Duodenal mucosa (tissue), 2 donors: Measurements from ENCODE around the gene TNNI3K.

Source experiments
- H3K27ac ChIP-seq: one replicate; pipeline ENCODE4 v1.7.0; 2013; ENCODE audit warnings: low read depth, low read length
- H3K27me3 ChIP-seq, 2 donors: one replicate each; pipeline ENCODE4 v1.7.0; 2013; ENCODE audit warnings: low read length in 2 of 2, control low read depth in 1 of 2; ENCODE audit not compliant: insufficient read depth in 2 of 2, control insufficient read depth in 1 of 2
- H3K36me3 ChIP-seq, 2 donors: one replicate each; pipeline ENCODE4 v1.7.0; 2013; ENCODE audit warnings: low read length in 2 of 2, control low read depth in 1 of 2; ENCODE audit not compliant: insufficient read depth in 2 of 2, control insufficient read depth in 1 of 2
- H3K4me1 ChIP-seq, 2 donors: one replicate each; pipeline ENCODE4 v1.7.0; 2013; ENCODE audit warnings: low read length in 2 of 2, control low read depth in 1 of 2; ENCODE audit not compliant: insufficient read depth in 2 of 2, control insufficient read depth in 1 of 2
- H3K4me3 ChIP-seq, 2 donors: one replicate each; pipeline ENCODE4 v1.7.0; 2013; ENCODE audit warnings: low read length in 2 of 2, low read depth in 1 of 2
- H3K9ac ChIP-seq, 2 donors: one replicate each; pipeline ENCODE4 v1.7.0; 2013; ENCODE audit warnings: low read length in 2 of 2, low read depth in 1 of 2
- H3K9me3 ChIP-seq, 2 donors: one replicate each; pipeline ENCODE4 v1.7.0; 2013; ENCODE audit warnings: low read length in 2 of 2, control low read depth in 1 of 2; ENCODE audit not compliant: control insufficient read depth in 1 of 2

TNNI3K gene

GRCh38 chr1:74504933-74505512, 269.8 kb downstream of the TNNI3K start:
- Histone ChIP-seq H3K27me3 (no peaks in the 10 kb centered on the region), H3K9ac (no peak overlapping the region), H3K9me3 (no peaks in the 10 kb centered on the region), H3K4me1 (no peaks in the 10 kb centered on the region), H3K36me3 (no peaks in the 10 kb centered on the region), H3K4me3 (no peak overlapping the region), H3K27ac (no peak overlapping the region)

- Histone ChIP-seq H3K27ac (no peak overlapping the region), H3K4me3 (no peak overlapping the region), H3K36me3 (no peaks in the 10 kb centered on the region), H3K9me3 (no peaks in the 10 kb centered on the region), H3K27me3 (no peaks in the 10 kb centered on the region), H3K4me1 (no peaks in the 10 kb centered on the region), H3K9ac (no peak overlapping the region)
Measured at GRCh38 chr1:74505928-74506710, 270.9 kb downstream of the TNNI3K start.

- Histone ChIP-seq H3K4me1 (no peaks in the 10 kb centered on the region), H3K9me3 (no peaks in the 10 kb centered on the region)
Measured at GRCh38 chr1:74508449-74508848, 273.3 kb downstream of the TNNI3K start.

GRCh38 chr1:74512170-74512915, 277.2 kb downstream of the TNNI3K start, which contains the start of gene LRRC53:
Gene LRRC53 (minus strand): TSS chr1:74512611. CDS start chr1:74483349, 29,262 bp downstream.
- H3K27ac ChIP-seq: no peak within 1 kb of the TSS
- H3K36me3 ChIP-seq: no peaks in the 10 kb centered on the region
- no peaks in the 10 kb centered on the region for H3K27me3 ChIP-seq
- no peak within 1 kb of the TSS for H3K9ac ChIP-seq
- no peaks in the 10 kb centered on the region for H3K4me1 ChIP-seq
- no peak within 1 kb of the TSS for H3K4me3 ChIP-seq
- H3K9me3 ChIP-seq: no peaks in the 10 kb centered on the region

More at GRCh38 chr1:74508449-74508848, 273.3 kb downstream of the TNNI3K start:
- Histone ChIP-seq H3K36me3 (no peaks in the 10 kb centered on the region), H3K9ac (no peak overlapping the region), H3K4me3 (no peak overlapping the region), H3K27me3 (no peaks in the 10 kb centered on the region), H3K27ac (no peak overlapping the region)

GRCh38 chr1:74513411-74514300, 278.5 kb downstream of the TNNI3K start:
- H3K4me1 ChIP-seq: no peaks in the 10 kb centered on the region
- no peak overlapping the region for H3K9ac ChIP-seq
- no peak overlapping the region for H3K4me3 ChIP-seq
- no peaks in the 10 kb centered on the region for H3K9me3 ChIP-seq
- H3K36me3 ChIP-seq: no peaks in the 10 kb centered on the region
- no peak overlapping the region for H3K27ac ChIP-seq
- no peaks in the 10 kb centered on the region for H3K27me3 ChIP-seq

- Histone ChIP-seq H3K9me3 (no peaks in the 10 kb centered on the region), H3K9ac (no peak overlapping the region), H3K27ac (no peak overlapping the region), H3K4me1 (no peaks in the 10 kb centered on the region), H3K4me3 (no peak overlapping the region), H3K27me3 (no peaks in the 10 kb centered on the region), H3K36me3 (no peaks in the 10 kb centered on the region)
Measured at GRCh38 chr1:74517599-74518051, 282.4 kb downstream of the TNNI3K start.

GRCh38 chr1:74522148-74522547, 287.0 kb downstream of the TNNI3K start:
- Histone ChIP-seq H3K4me1 (no peaks in the 10 kb centered on the region), H3K36me3 (no peaks in the 10 kb centered on the region), H3K27ac (no peak overlapping the region), H3K27me3 (no peaks in the 10 kb centered on the region), H3K9ac (no peak overlapping the region), H3K4me3 (no peak overlapping the region), H3K9me3 (no peaks in the 10 kb centered on the region)

GRCh38 chr1:74523873-74524480, 288.8 kb downstream of the TNNI3K start:
- H3K4me3 ChIP-seq: no peak overlapping the region
- no peaks in the 10 kb centered on the region for H3K27me3 ChIP-seq
- H3K9ac ChIP-seq: no peak overlapping the region
- H3K27ac ChIP-seq: no peak overlapping the region
- no peaks in the 10 kb centered on the region for H3K9me3 ChIP-seq
- no peaks in the 10 kb centered on the region for H3K4me1 ChIP-seq
- H3K36me3 ChIP-seq: no peaks in the 10 kb centered on the region

- no peak overlapping the region for H3K27ac ChIP-seq
- H3K36me3 ChIP-seq: no peaks in the 10 kb centered on the region
- H3K27me3 ChIP-seq: no peaks in the 10 kb centered on the region
- no peaks in the 10 kb centered on the region for H3K9me3 ChIP-seq
- no peak overlapping the region for H3K4me3 ChIP-seq
- no peaks in the 10 kb centered on the region for H3K4me1 ChIP-seq
- no peak overlapping the region for H3K9ac ChIP-seq
Measured at GRCh38 chr1:74526708-74527107, 291.5 kb downstream of the TNNI3K start.
